ENCODE data around the gene MCRIP2.

DNA sequence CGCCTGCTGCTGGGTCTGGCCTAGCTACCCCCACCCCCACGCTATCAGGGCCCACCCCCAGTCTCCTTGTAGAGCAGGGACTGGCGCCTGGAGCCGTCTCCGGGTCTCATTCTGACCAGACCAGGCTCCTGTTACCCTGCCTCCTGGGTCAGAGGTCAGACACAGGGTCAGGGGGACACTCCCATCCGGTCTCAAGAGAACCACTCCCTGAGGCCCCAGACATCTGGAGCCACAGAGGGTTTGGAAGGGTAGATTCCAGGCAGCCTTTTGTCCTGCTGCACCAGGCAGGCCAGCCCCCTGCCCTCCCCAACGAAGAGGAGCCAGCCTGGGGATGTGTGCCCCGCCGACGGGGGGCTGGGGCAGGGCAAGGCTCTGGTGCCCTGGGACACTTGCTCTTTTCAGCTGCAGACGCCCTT, 11.8 kb upstream of the MCRIP2 start:
- TF ChIP-seq POLR2A (IDR thresholded peaks at IDR 0.05) (no peak), CTCF (IDR thresholded peaks at IDR 0.05) (no peak)

Measured in tibial nerve (tissue), 3 donors.